SU-DHL-6 (cell line): ENCODE measurements around the gene MT1B.

Experiments
- H2AFZ ChIP-seq: fragments of 200-600 bp; sonication (generic); 2 replicates; pipeline ENCODE4 v1.6.1; 2014; ENCODE audit warnings: low read depth, mild to moderate bottlenecking, moderate library complexity, mixed read lengths, antibody characterized with exemption, low read length; ENCODE audit not compliant: severe bottlenecking
- H3F3A ChIP-seq: fragments of 200-600 bp; shearing (Covaris generic); 2 replicates; pipeline ENCODE4 v1.6.0; 2016; ENCODE audit warnings: antibody characterized with exemption, mild to moderate bottlenecking; ENCODE audit not compliant: insufficient read depth
- H3K27ac ChIP-seq: fragments of 200-600 bp; sonication (generic); 2 replicates; pipeline ENCODE4 v1.5.1; 2016; ENCODE audit warnings: low read depth, mild to moderate bottlenecking, low read length, moderate library complexity, mixed read lengths
- H3K27me3 ChIP-seq: fragments of 200-600 bp; sonication (generic), shearing (Covaris generic); 2 replicates; pipeline ENCODE4 v1.6.0; 2014; ENCODE audit warnings: mild to moderate bottlenecking, low read length
- H3K36me3 ChIP-seq: fragments of 200-600 bp; sonication (generic); 2 replicates; pipeline ENCODE4 v1.6.1; 2014; ENCODE audit warnings: mild to moderate bottlenecking, low read length, mixed read lengths
- H3K4me2 ChIP-seq: fragments of 300-600, 200-600 bp; shearing (Covaris generic), sonication (generic); 2 replicates; pipeline ENCODE4 v1.6.0; 2014; ENCODE audit warnings: low read length, low read depth, mild to moderate bottlenecking; ENCODE audit not compliant: poor library complexity, severe bottlenecking
- H3K4me3 ChIP-seq: fragments of 200-600 bp; sonication (generic); 2 replicates; pipeline ENCODE4 v1.5.1; 2014; ENCODE audit warnings: antibody characterized with exemption, low read length, mild to moderate bottlenecking, mixed read lengths; ENCODE audit not compliant: insufficient read depth, poor library complexity, severe bottlenecking
- H3K79me2 ChIP-seq: fragments of 200-600 bp; sonication (generic); 2 replicates; pipeline ENCODE4 v1.6.1; 2014; ENCODE audit warnings: mild to moderate bottlenecking, low read length, moderate library complexity; ENCODE audit not compliant: insufficient read depth
- H3K9ac ChIP-seq: fragments of 200-600 bp; sonication (generic); 2 replicates; pipeline ENCODE4 v1.7.0; 2014; ENCODE audit warnings: mild to moderate bottlenecking, low read length
- H3K9me2 ChIP-seq: fragments of 200-600 bp; sonication (generic); replicated peaks from 2 replicates; pipeline ENCODE4 v1.6.1; 2014; ENCODE audit warnings: low read length; ENCODE audit not compliant: insufficient read depth
- H3K9me3 ChIP-seq: fragments of 200-600 bp; sonication (generic); 2 replicates; pipeline ENCODE4 v1.6.1; 2014; ENCODE audit warnings: low read length, mixed read lengths; ENCODE audit not compliant: insufficient read depth
- H4K20me1 ChIP-seq: fragments of 200-600 bp; sonication (generic); 2 replicates; pipeline ENCODE4 v1.6.1; 2014; ENCODE audit warnings: low read depth, mild to moderate bottlenecking, antibody characterized with exemption, low read length, moderate library complexity, mixed read lengths
- EZH2phosphoT487 ChIP-seq: fragments of 200-600 bp; sonication (generic), shearing (Covaris generic); conservative IDR thresholded peaks from 2 replicates; pipeline ENCODE4 v1.6.1; 2018; ENCODE audit warnings: mild to moderate bottlenecking, antibody characterized with exemption, low read length, moderate library complexity, mixed read lengths
- TF ChIP-seq, protein P1 (sequence below): fragments of 200-600 bp; sonication (generic); IDR thresholded peaks from one replicate; pipeline ENCODE4 v1.5.1; 2017; ENCODE audit warnings: antibody characterized with exemption, mild to moderate bottlenecking, low read length, moderate library complexity; ENCODE audit not compliant: insufficient read depth, poor library complexity, severe bottlenecking

MT1B gene

GRCh38 chr16:56649820-56650219, 1.9 kb upstream of the MT1B start:
- H4K20me1 ChIP-seq = no peaks in the 10 kb centered on the region
- H3K27ac ChIP-seq = no peak overlapping the region
- H3K9me2 ChIP-seq = no peaks in the 10 kb centered on the region
- no peaks in the 10 kb centered on the region for H3K79me2 ChIP-seq
- no peak overlapping the region for H3K4me2 ChIP-seq
- H3K9me3 ChIP-seq = no peaks in the 10 kb centered on the region
- TF ChIP-seq EZH2phosphoT487 = no peak
- no peak overlapping the region for H3K9ac ChIP-seq
- no peaks in the 10 kb centered on the region for H3K27me3 ChIP-seq
- no peak overlapping the region for H3K4me3 ChIP-seq
- H3F3A ChIP-seq = no peaks in the 10 kb centered on the region
- H3K36me3 ChIP-seq = no peaks in the 10 kb centered on the region
- H2AFZ ChIP-seq = no peak overlapping the region

GRCh38 chr16:56652600-56652999, 914 bp downstream of the MT1B start:
- H3K27ac ChIP-seq = no peak overlapping the region
- no peaks in the 10 kb centered on the region for H3K79me2 ChIP-seq
- no peaks in the 10 kb centered on the region for H3K9me3 ChIP-seq
- no peak overlapping the region for H3K4me2 ChIP-seq
- no peaks in the 10 kb centered on the region for H3F3A ChIP-seq
- H3K36me3 ChIP-seq = no peaks in the 10 kb centered on the region
- H3K9me2 ChIP-seq = no peaks in the 10 kb centered on the region
- no peak for TF ChIP-seq EZH2phosphoT487
- TF ChIP-seq, protein P1, sequence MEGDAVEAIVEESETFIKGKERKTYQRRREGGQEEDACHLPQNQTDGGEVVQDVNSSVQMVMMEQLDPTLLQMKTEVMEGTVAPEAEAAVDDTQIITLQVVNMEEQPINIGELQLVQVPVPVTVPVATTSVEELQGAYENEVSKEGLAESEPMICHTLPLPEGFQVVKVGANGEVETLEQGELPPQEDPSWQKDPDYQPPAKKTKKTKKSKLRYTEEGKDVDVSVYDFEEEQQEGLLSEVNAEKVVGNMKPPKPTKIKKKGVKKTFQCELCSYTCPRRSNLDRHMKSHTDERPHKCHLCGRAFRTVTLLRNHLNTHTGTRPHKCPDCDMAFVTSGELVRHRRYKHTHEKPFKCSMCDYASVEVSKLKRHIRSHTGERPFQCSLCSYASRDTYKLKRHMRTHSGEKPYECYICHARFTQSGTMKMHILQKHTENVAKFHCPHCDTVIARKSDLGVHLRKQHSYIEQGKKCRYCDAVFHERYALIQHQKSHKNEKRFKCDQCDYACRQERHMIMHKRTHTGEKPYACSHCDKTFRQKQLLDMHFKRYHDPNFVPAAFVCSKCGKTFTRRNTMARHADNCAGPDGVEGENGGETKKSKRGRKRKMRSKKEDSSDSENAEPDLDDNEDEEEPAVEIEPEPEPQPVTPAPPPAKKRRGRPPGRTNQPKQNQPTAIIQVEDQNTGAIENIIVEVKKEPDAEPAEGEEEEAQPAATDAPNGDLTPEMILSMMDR = no peak
- H3K27me3 ChIP-seq = no peaks in the 10 kb centered on the region
- H2AFZ ChIP-seq = no peak overlapping the region
- H4K20me1 ChIP-seq = no peaks in the 10 kb centered on the region
- H3K9ac ChIP-seq = no peak overlapping the region
- H3K4me3 ChIP-seq = no peak overlapping the region

DNA sequence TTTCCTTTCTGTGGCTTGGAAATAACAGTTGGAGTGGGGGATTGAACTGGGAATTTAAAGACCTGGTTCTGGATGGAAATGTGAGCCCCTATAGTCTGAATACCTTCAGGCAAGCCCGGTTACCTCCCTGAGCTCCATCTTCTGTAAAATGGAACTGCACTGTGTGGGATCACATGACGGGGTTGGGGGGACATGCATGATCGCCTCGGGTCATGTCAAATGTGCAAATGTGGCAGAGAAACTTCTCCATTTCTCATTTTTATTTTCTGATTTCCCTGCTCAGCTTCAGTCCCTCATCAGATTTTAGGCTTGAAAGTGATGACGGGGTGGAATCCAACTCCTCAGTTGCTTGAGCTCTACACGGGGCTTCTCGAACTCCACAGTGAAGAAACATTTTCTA, 1.5 kb downstream of the MT1B start:
- no peak overlapping the region for H3K9ac ChIP-seq
- no peaks in the 10 kb centered on the region for H3K79me2 ChIP-seq
- H3K9me2 ChIP-seq = no peaks in the 10 kb centered on the region
- no peaks in the 10 kb centered on the region for H3F3A ChIP-seq
- TF ChIP-seq, protein P1 = no peak
- TF ChIP-seq EZH2phosphoT487 = no peak
- no peaks in the 10 kb centered on the region for H4K20me1 ChIP-seq
- H3K27ac ChIP-seq = no peak overlapping the region
- H3K36me3 ChIP-seq = no peaks in the 10 kb centered on the region
- H2AFZ ChIP-seq = no peak overlapping the region
- no peaks in the 10 kb centered on the region for H3K9me3 ChIP-seq
- H3K4me3 ChIP-seq = no peak overlapping the region
- H3K4me2 ChIP-seq = no peak overlapping the region
- no peaks in the 10 kb centered on the region for H3K27me3 ChIP-seq

DNA sequence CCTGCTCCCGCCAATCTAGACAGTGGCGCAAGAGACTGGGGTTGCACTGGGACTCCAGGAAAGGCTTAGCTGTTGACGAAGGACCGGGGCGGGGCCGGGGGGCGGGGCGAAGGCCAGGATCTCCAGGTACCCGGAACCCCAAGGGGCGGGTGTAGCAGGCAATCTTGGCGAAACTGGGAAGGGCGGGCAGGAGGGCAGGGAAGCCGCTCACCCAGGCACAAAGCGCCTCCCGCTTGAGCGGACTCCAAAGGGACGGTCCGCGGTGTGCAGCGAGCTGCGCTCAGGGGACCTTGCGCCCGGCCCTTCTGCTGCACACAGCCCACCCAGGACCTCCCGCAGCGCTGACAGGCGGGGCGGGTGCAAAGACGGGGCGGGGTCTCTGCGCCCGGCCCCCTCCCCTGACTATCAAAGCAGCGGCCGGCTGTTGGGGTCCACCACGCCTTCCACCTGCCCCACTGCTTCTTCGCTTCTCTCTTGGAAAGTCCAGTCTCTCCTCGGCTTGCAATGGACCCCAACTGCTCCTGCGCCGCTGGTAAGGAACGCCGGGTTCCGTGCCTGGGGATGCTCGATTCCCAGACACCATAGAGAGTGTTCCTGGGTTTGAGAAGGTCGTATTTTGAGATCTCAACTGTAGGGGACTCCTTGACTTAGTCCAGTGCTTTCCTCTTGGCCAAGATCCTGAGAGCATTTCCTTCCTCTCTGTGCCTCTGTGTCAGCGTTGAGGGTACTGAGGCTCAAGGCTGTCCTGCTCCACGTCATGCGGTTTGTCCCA, 6.1 kb downstream of the MT1B start, which contains the start of gene MT1F:
Gene MT1F (plus strand): TSS at position 405 of the 772 bp plus-strand sequence. CDS start 100 bp downstream, at position 505.
- Histone ChIP-seq H4K20me1 (no peaks in the 10 kb centered on the region), H3K4me2 (peak within 1 kb of the TSS; percentile 52), H3K27me3 (no peaks in the 10 kb centered on the region), H3K9me3 (no peaks in the 10 kb centered on the region), H3K9ac (peak within 1 kb of the TSS; percentile 25; the same call in 1 of the 2 replicates), H2AFZ (peak within 1 kb of the TSS; percentile 63), H3K27ac (no peak within 1 kb of the TSS), H3K4me3 (peak within 1 kb of the TSS; percentile 47), H3K36me3 (no peaks in the 10 kb centered on the region), H3K79me2 (no peaks in the 10 kb centered on the region), H3K9me2 (no peaks in the 10 kb centered on the region), H3F3A (no peaks in the 10 kb centered on the region)
- TF ChIP-seq EZH2phosphoT487 = no peak
- TF ChIP-seq, protein P1 = no peak
